T-helper 9 cell (primary cell): ENCODE data around the gene TTLL1.
"Not testable (repeated sequence)": the region's sequence is repeated elsewhere in the genome, so short reads cannot be mapped to it uniquely, and the experiment has no call there.

ENCODE experiments used
- DNase-seq: peaks from one replicate; pipeline ENCODE4 v3.0.0-alpha.2; 2020

Gene TTLL1

GRCh38 chr22:43009444-43009843, 79.7 kb downstream of the TTLL1 start:
- no peak for DNase-seq

DNA sequence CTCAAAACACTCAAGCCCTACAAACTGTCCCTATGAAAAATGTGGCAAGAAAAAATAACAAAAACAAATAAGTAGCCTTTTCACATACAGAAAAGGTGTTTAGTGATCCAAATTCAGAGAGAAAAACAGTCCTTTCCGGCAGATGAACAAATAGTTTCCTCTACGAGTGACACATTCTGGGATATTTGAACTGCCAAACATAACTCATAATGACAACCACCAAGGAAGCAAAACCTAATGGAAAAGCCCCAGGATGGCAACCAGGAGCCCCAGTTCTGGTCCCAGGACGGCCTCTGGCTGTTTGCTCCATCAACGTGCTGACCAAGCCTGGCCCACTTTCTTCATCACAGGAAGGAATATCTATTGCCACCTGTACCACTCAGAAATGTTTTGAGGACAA, 80.3 kb downstream of the TTLL1 start:
- DNase-seq: no peak

- DNase-seq: no peak
Observed at GRCh38 chr22:43008509-43008908, 80.7 kb downstream of the TTLL1 start.

- no peak for DNase-seq
Observed at GRCh38 chr22:43007519-43008102, 81.6 kb downstream of the TTLL1 start.

DNA sequence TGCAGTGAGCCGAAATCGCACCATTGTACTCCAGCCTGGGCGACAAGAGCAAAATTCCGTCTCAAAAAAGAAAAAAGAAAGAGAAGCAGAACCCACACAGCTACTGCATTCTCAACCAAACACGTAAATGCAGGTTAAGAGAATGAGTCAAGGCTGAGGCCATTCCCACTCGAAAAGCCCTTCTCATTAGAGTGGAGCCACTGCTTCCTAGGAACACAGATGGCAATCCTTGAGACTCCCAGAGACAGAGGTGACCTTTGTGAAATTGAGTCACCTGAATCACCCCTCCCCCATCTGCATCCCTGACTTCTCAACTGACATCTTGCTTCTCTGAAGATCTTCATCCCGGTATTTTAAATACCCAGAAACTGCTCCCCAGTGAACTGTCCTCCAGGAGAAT, 82.4 kb downstream of the TTLL1 start:
- DNase-seq: no peak

DNA sequence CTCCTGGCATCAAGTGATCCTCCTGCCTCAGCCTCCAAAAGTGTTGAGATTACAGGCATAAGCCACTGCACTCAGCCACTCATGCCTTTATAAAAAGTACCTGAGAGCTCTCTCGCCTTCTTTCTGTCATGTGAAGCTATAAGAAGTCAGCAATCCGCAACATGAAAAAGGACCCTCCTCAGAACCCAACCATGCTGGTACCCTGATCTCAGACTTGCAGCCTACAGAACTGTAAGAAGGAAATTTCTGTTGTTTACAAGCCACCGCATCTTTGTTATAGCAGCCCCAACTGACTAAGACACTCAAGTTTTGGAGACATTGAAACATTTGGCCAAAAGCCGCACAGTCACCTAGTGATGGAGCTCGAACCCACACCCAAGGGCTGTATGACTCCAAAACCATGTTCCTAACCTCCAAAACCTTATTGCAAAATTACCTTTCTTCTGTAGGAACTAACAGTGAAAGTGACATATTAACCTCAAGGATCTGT, 83.1 kb downstream of the TTLL1 start:
- DNase-seq: no peak

DNA sequence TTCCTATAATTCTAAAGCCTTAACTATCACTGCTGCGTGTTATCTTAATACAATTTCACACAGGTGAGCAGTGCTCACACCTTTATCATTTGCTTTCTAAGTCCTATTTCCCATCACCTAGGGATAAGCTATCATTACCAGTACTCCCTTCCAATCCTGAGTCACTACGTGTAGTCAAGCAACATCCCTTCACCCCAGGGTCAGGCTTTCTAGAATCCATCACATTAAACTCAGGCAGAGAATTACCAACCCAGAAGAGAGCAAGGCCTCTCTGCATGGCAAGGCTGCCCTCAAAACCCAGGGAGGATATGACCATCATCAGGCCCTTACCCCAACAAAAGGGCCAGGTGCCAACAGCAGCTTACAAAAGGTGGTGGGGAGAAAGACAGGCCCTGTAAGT, 84.1 kb downstream of the TTLL1 start:
- DNase-seq: no peak

DNA sequence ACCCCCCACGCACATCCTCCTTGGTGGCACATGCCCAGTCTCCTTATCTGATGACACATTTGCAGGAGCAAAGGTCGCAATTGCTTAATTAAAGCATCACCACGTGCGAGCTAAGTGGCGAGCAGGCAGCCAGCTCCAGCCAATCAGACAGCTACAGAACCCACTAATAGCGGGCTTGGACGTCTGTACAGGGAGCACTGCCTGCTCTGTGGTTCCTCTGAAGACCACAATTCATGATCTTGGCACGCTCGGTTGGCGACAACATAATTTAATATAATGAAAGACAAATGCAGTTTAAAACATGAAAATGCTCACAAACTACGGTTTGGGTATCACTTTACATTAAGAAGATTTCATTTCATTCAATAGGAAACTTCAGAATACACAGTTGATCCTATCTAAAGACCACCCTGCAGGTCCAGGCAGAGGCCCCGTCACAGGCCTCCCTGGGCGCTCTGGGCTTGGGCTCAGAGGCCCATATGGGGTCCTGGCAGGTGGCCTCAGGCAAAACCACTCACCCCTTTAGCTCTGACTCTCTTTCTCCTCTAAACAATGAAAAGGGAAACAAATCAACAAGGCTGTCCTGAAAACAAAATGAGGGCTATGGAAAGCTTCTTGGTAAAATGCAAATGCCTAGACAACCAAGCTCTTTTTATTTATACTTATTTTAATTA, 84.7 kb downstream of the TTLL1 start:
- no peak for DNase-seq

DNA sequence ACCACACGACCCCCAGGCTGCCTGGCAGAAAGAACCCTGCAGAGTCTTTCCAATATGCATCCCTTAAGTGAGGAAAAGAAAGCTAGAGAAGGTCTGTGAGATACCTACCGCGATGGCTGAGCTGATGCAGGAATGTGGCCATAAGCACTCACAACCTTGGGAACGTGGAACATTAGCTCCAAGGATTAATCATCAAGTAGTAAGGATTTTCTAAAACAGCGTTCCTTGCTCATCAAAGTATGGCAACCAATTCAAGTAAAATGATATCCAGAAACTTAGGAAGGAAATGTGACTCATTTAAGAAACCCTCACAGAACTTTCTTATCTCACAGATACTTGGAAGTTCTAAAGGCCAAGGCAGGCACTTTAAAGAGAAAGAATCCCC, 87.0 kb downstream of the TTLL1 start:
- no peak for DNase-seq

DNA sequence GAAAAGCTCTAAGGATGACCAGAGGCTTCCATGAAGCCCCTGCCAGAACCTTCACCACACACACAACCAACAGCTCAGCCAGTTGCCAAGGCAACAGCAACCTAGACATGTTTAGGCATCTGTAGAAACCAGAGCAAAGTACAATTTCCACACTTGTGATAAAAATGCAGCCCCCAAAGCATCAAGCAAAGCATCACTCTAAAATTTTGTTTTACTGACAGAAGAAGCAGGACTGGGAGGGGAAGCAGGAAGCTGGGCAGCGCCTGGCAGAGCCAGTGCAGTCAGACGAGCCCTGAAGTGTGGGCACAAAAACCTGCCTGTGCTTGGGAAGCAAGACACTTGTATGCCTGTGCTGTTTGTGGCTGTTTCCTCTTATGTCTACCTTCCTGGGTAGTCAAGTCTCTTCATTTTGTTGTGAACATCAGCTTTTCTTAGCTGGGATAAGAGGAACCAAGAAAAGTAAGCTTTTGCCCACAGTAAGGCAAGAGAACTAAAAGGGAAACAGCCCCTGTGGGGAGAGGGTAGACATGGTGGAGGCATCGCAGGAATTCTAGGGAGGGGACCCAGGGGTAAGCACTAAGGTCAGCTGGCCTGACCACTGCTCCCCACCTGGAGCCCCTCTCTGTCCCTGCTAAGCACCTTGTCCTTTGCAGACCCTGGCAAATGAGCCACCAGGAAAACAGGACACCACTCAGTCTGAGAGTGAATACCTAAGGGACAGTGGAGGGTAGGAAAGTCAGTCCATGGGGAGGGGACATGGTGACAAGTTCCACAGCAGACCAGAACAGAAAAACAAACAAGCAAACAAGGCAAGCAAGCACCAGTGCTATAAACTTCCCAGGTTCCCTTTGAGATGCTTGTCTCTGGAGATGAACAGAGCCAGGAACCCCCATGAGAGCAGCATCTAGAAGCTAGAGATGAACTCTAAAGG, 87.7 kb downstream of the TTLL1 start:
- DNase-seq: no peak

- no peak for DNase-seq
Observed at GRCh38 chr22:43000441-43001175, 88.6 kb downstream of the TTLL1 start.

- no peak for DNase-seq
Observed at GRCh38 chr22:42997582-42998090, 91.6 kb downstream of the TTLL1 start.

DNA sequence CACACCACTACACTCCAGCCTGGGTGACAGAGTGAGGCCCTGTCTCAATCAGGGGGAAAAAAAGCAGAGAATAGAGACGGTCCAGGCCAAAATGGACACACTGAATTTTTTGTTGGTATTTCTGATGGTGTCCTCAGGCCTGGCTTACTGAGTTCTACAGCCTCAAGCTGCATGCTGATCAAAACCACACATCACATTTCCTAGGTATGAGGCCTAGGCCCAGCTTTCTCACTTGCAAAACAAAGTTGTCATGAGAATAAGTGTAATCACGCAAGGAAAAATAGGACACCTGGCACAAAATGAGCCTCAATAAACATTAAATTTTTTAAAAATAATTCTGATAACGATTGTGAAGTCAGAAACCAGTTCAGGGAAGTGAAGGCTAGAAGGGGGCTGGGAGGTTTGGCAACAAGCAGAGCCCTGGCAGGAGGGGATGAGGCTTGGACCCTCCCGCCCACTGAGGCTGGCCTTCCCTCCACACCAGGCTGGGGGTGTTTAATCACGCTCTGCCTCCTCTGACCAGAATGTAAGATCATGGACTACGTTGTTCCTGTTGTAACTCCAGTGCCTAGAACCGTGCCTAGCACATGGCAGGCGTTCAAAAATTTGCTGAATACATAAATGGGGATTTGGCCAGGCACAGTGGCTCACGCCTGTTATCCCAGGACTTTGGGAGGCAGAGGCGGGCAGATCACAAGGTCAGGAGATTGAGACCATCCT, 92.4 kb downstream of the TTLL1 start:
- no peak for DNase-seq

DNA sequence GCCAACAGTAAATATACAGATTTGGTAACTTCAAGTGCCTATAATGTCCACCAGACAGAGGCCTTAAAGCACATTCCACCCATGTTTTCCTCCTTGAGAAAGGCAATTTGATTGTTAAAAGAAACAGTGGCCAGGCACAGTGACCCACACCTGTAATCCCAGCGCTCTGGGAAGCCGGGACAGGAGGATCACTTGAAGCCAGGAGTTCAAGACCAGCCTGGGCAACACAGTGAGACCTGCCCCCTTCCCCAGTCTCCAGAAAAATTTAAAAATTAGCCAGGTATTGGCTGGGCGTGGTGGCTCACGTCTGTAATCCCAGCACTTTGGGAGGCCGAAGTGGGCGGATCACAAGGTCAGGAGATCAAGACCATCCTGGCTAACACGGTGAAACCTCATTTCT, 93.5 kb downstream of the TTLL1 start:
- not testable (repeated sequence) for DNase-seq

GRCh38 chr22:42994917-42995562, 94.2 kb downstream of the TTLL1 start:
- no peak for DNase-seq

- no peak for DNase-seq
Observed at GRCh38 chr22:42994276-42994916, 94.8 kb downstream of the TTLL1 start.

DNA sequence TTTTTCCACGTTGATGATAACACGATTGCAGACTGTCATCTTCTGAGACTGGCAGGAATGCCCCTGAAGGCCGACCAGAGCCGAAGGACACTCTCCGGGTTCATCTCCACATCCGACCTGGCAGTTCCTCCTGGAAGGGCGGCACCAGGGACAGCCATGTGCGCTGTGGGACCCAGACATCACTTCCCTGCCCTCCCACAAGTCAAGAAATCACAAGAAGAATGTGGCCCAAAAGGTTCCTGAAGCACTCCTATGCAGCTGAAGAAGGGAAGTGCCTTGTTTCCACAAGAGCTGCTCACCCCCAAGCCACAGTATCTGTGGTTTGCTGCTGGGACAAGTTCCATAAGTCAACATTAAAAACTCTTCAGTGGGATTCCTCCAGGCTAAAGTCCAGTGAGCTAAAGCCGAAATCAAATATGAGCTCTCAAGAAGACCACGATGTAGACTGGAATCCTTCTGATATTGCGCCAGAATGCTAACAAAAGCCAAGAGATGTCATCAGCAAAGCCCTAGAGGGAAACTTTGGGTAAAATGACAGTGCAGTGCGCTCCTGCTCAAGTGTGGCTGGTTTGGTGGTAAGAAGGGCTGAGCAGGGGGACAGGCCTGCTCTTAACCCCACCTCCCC, 95.4 kb downstream of the TTLL1 start:
- no peak for DNase-seq

- DNase-seq: no peak
Observed at GRCh38 chr22:42992886-42993479, 96.2 kb downstream of the TTLL1 start.

GRCh38 chr22:42992092-42992491, 97.1 kb downstream of the TTLL1 start:
- no peak for DNase-seq

- DNase-seq: no peak
Observed at GRCh38 chr22:42991010-42991651, 98.1 kb downstream of the TTLL1 start.
